Neutrophil (primary cell): ENCODE data around the gene EFCAB6.

Experiments
- H3K27ac ChIP-seq: fragments of 200-600 bp; sonication (generic); 2 replicates; pipeline ENCODE4 v1.5.1; 2016; ENCODE audit warnings: mild to moderate bottlenecking, moderate library complexity
- H3K27me3 ChIP-seq: fragments of 200-600 bp; sonication (generic); 2 replicates; pipeline ENCODE4 v1.6.0; 2016; ENCODE audit warnings: mild to moderate bottlenecking
- H3K36me3 ChIP-seq: fragments of 200-600 bp; sonication (generic); 2 replicates; pipeline ENCODE4 v1.5.1; 2017
- H3K4me1 ChIP-seq, 2 experiments: fragments of 200-600 bp in 1 of 2; sonication (generic) in 1 of 2; 1 replicate in 1 of 2; 2 replicates in 1 of 2; pipeline versions ENCODE4 v1.5.1 to v1.6.1; 2013 to 2016; ENCODE audit warnings: low read depth in 1 of 2, low read length in 1 of 2, mild to moderate bottlenecking in 1 of 2, moderate library complexity in 1 of 2; ENCODE audit not compliant: control insufficient read depth in 1 of 2, insufficient read depth in 1 of 2
- H3K4me3 ChIP-seq, 2 experiments: fragments of 200-600 bp in 1 of 2; sonication (generic) in 1 of 2; 1 replicate in 1 of 2; 2 replicates in 1 of 2; pipeline ENCODE4 v1.5.1; 2013 to 2016; ENCODE audit warnings: low read depth in 1 of 2, low read length in 1 of 2, mild to moderate bottlenecking in 1 of 2, moderate library complexity in 1 of 2
- H3K9me3 ChIP-seq: fragments of 200-600 bp; sonication (generic); 2 replicates; pipeline ENCODE4 v1.5.1; 2016
- TF ChIP-seq, protein P1 (sequence below): fragments of 200-600 bp; sonication (generic); IDR thresholded peaks from 2 replicates; pipeline ENCODE4 v1.5.1; 2016; ENCODE audit warnings: antibody characterized with exemption

The EFCAB6 gene

DNA sequence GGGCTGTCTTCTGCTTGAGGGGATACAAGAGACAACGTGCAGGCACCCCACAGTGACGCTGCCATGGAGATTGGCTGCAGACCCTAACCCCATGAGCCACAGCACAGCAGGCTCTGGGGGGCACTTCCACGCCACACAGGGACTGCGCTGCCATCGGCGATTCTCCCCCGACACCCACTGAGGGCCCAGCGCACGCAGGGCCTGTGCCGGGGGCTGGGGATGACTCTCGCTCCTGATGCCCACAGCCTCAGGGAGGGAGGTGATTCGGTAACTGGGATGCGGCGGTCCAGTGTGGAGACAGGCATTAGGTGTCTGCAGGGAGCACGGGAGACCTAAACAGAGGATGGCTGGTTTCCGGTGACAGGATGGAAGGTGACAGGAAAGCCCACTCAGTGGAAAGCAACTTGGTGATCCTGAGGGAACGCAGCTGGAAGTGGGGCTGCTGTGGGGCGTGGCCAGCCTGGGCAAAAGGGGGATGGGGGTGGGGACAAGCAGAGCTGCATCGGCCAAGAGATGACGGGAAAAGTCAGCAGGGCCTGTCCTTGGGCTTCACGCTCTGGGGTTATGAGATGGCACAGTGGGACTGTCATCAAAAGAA lies 37.7 kb downstream of the EFCAB6 start:
- TF ChIP-seq, protein P1, sequence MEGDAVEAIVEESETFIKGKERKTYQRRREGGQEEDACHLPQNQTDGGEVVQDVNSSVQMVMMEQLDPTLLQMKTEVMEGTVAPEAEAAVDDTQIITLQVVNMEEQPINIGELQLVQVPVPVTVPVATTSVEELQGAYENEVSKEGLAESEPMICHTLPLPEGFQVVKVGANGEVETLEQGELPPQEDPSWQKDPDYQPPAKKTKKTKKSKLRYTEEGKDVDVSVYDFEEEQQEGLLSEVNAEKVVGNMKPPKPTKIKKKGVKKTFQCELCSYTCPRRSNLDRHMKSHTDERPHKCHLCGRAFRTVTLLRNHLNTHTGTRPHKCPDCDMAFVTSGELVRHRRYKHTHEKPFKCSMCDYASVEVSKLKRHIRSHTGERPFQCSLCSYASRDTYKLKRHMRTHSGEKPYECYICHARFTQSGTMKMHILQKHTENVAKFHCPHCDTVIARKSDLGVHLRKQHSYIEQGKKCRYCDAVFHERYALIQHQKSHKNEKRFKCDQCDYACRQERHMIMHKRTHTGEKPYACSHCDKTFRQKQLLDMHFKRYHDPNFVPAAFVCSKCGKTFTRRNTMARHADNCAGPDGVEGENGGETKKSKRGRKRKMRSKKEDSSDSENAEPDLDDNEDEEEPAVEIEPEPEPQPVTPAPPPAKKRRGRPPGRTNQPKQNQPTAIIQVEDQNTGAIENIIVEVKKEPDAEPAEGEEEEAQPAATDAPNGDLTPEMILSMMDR, result no peak
- Histone ChIP-seq H3K27ac (no peak overlapping the region), H3K9me3 (no peaks in the 10 kb centered on the region), H3K4me1 (no peaks in the 10 kb centered on the region), H3K4me3 (no peak overlapping the region), H3K36me3 (no peaks in the 10 kb centered on the region), H3K27me3 (peaks cover 7% of the 10 kb centered on the region)

DNA sequence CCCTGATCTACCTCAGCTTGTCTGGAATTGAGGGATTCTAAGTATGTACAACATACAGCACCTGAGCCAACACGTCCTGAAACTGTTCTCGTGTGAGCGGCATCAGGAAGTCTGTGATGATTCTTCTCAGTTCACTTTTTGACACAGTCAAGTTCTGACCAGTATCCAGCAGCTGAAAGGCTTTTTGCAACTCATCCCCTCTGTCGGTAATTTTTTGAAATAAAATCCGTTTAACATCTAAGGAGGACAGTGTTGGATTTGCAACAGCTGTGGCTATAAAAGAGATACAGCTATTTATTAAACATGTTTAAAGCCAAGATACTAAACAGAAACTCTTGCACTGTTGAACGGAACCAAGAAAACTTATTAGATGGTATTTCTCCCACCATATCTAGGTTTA lies 39.3 kb downstream of the EFCAB6 start:
- Histone ChIP-seq H3K36me3 (no peaks in the 10 kb centered on the region), H3K27ac (no peak overlapping the region), H3K9me3 (no peaks in the 10 kb centered on the region), H3K4me3 (no peak overlapping the region), H3K4me1 (no peaks in the 10 kb centered on the region), H3K27me3 (peaks cover under 1% of the 10 kb centered on the region)
- TF ChIP-seq, protein P1, result no peak

DNA sequence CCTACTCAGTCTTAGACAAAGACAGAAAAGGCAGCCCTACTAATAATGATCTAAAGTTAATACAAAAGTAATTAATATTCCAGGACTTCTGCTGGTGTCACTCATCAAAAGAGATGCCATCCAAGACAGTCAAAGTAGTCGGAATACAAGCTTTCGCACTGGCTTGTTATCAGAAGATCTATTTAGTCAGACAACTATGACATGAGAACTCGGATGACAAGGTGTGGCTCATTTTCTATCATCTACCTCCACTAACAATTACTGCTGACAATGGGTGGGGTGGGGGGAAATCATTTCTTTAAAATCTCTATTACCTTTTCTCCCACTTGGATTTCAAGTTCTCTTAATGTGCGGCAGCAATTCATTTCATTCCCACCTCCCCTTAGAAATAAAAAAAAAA lies 56.7 kb downstream of the EFCAB6 start:
- TF ChIP-seq, protein P1, result no peak
- Histone ChIP-seq H3K9me3 (no peaks in the 10 kb centered on the region), H3K27ac (no peak overlapping the region), H3K27me3 (peaks cover 23% of the 10 kb centered on the region), H3K4me1 (no peaks in the 10 kb centered on the region), H3K4me3 (no peak overlapping the region), H3K36me3 (no peaks in the 10 kb centered on the region)

DNA sequence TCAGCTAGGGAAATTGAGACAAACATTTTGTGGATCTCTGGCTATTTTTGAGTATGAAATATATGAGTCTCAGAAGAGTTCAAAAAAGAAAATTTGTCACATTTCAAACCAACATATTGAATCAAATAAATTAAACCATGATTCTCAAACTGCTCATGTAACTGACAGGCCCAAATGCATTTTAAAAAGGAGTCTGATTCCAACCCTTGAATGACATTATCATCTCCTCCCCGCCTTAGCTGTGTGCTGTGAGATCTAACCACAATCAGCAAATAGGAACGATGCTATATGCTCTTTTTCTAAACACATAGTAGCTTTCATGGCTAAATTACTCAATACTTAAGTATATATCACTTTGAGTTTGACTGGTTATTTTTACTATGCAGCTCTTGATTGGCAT lies 57.1 kb downstream of the EFCAB6 start:
- TF ChIP-seq, protein P1, result no peak

DNA sequence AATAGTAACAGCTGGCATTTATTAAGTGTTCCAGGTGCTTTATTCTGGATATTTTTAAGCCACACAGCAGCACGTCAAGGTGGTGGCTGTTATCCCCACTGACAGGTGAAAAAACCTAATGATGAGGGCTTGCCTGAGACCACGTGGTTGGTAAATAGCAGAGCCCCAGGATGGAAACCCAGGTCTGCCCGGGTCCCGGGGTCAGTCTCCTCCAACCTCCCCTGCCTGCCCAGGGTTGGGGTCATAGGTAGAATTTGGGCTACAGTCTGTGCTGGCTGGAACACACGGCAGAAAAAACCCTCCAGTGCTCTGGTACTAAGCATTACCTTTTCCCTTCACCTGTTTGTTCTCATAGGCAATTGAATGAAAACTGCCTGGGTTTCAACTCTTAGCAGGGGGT lies 57.9 kb downstream of the EFCAB6 start:
- Histone ChIP-seq H3K27me3 (peaks cover 36% of the 10 kb centered on the region), H3K4me1 (no peaks in the 10 kb centered on the region), H3K36me3 (no peaks in the 10 kb centered on the region), H3K4me3 (no peak overlapping the region), H3K27ac (no peak overlapping the region), H3K9me3 (no peaks in the 10 kb centered on the region)
- TF ChIP-seq, protein P1, result no peak

More for the DNA sequence above, 57.1 kb downstream of the EFCAB6 start:
- Histone ChIP-seq H3K27ac (no peak overlapping the region), H3K36me3 (no peaks in the 10 kb centered on the region), H3K27me3 (peaks cover 28% of the 10 kb centered on the region), H3K4me3 (no peak overlapping the region), H3K4me1 (no peaks in the 10 kb centered on the region), H3K9me3 (no peaks in the 10 kb centered on the region)
